ENCODE measurements around the gene TMEM141. TPM values are rescaled to one million over a fixed set of nuclear protein-coding genes. Genes with fewer than 3 reads are reported as not detected.

The TMEM141 gene
- polyA plus RNA-seq, 1 donor from 2014 or later = 30.1 TPM

GRCh38 chr9:136799079-136799853 is 8.1 kb downstream of the TMEM141 start:
- no peak for TF ChIP-seq MXI1 (conservative IDR thresholded peaks at IDR 0.05; ENCODE audit: poor library complexity, severe bottlenecking)
- H3K36me3 ChIP-seq (ENCODE audit: insufficient read depth, low read length) = no peaks in the 10 kb centered on the region
- no peaks in the 10 kb centered on the region for H3K79me2 ChIP-seq (replicated peaks; ENCODE audit: insufficient read depth, low read length)
- H3K4me2 ChIP-seq (ENCODE audit: low read length) = no peak overlapping the region
- H3K27me3 ChIP-seq (ENCODE audit: insufficient read depth, low read depth, low read length) = no peaks in the 10 kb centered on the region
- H3K9ac ChIP-seq (ENCODE audit: low read length) = peak overlapping the region; percentile 67
- no peaks in the 10 kb centered on the region for H4K20me1 ChIP-seq (ENCODE audit: insufficient read depth)
- no peaks in the 10 kb centered on the region for H3F3A ChIP-seq (ENCODE audit: insufficient read depth, low read length, poor library complexity, severe bottlenecking)
- peak overlapping the region; percentile 75 for H3K4me3 ChIP-seq (ENCODE audit: low read length)
- H3K27ac ChIP-seq (ENCODE audit: low read length) = no peak overlapping the region
- no peaks in the 10 kb centered on the region for H3K9me3 ChIP-seq (ENCODE audit: low read length)
- no peak overlapping the region for H2AFZ ChIP-seq (ENCODE audit: low read depth, low read length)
- H3K9me2 ChIP-seq (ENCODE audit: insufficient read depth, low read length) = no peaks in the 10 kb centered on the region

DNA sequence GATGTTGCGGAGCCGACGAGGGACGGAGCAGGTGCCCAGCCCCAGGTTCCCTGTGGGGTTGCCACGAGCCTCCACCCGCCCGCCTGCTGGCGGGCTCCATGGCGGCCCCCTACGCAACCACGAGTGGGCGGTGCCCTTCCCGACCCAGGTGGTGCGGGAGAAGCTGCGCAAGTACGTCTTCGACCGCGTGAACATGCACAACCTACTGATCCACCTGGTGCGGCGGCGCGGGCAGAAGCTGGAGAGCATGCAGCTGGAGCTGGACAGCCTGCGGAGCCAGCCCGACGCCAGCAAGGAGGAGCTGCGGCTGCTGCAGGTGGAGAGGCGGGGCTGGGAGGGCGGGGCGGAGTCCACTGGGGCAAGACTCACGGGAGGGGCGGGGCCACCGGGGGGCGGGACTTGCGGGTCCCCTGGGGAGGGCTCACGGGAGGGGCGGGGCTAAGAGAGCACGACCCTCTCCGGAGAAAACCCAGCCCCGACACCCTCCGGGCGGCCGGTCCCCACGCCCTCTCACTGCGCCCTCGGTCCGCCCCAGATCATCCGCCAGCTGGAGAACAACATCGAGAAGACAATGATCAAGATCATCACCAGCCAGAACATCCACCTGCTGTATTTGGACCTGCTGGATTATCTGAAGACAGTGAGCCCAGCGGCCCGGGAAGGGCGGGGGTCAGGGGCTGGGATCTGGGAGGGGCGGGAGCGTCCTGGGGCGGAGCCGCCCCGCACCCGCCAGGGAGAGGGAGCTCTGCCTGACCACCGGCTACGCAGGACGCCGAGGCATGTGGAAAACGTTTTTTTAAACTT is 8.9 kb downstream of the TMEM141 start:
- peak overlapping the region; percentile 75 for H3K4me3 ChIP-seq (ENCODE audit: low read length)
- no peaks in the 10 kb centered on the region for H3K27me3 ChIP-seq (ENCODE audit: insufficient read depth, low read depth, low read length)
- H3K9ac ChIP-seq (ENCODE audit: low read length) = peak overlapping the region; percentile 67
- TF ChIP-seq, protein P1, sequence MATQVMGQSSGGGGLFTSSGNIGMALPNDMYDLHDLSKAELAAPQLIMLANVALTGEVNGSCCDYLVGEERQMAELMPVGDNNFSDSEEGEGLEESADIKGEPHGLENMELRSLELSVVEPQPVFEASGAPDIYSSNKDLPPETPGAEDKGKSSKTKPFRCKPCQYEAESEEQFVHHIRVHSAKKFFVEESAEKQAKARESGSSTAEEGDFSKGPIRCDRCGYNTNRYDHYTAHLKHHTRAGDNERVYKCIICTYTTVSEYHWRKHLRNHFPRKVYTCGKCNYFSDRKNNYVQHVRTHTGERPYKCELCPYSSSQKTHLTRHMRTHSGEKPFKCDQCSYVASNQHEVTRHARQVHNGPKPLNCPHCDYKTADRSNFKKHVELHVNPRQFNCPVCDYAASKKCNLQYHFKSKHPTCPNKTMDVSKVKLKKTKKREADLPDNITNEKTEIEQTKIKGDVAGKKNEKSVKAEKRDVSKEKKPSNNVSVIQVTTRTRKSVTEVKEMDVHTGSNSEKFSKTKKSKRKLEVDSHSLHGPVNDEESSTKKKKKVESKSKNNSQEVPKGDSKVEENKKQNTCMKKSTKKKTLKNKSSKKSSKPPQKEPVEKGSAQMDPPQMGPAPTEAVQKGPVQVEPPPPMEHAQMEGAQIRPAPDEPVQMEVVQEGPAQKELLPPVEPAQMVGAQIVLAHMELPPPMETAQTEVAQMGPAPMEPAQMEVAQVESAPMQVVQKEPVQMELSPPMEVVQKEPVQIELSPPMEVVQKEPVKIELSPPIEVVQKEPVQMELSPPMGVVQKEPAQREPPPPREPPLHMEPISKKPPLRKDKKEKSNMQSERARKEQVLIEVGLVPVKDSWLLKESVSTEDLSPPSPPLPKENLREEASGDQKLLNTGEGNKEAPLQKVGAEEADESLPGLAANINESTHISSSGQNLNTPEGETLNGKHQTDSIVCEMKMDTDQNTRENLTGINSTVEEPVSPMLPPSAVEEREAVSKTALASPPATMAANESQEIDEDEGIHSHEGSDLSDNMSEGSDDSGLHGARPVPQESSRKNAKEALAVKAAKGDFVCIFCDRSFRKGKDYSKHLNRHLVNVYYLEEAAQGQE (IDR thresholded peaks at IDR 0.05; ENCODE audit: borderline replicate concordance) = peak; percentile 35
- TF ChIP-seq POLR2AphosphoS5 (IDR thresholded peaks at IDR 0.05) = peak; percentile 37
- peak; percentile 12 for TF ChIP-seq SMC3 (conservative IDR thresholded peaks at IDR 0.05; ENCODE audit: poor library complexity)
- TF ChIP-seq EZH2 (IDR thresholded peaks at IDR 0.05; ENCODE audit: borderline replicate concordance, insufficient read depth, low read length, poor library complexity, severe bottlenecking) = no peak
- no peaks in the 10 kb centered on the region for H3K9me2 ChIP-seq (ENCODE audit: insufficient read depth, low read length)
- no peaks in the 10 kb centered on the region for H3F3A ChIP-seq (ENCODE audit: insufficient read depth, low read length, poor library complexity, severe bottlenecking)
- H4K20me1 ChIP-seq (ENCODE audit: insufficient read depth) = no peaks in the 10 kb centered on the region
- no peaks in the 10 kb centered on the region for H3K9me3 ChIP-seq (ENCODE audit: low read length)
- no peak overlapping the region for H3K27ac ChIP-seq (ENCODE audit: low read length)
- peak overlapping the region; percentile 95 for H3K4me2 ChIP-seq (ENCODE audit: low read length)
- H3K36me3 ChIP-seq (ENCODE audit: insufficient read depth, low read length) = no peaks in the 10 kb centered on the region
- no peak overlapping the region for H2AFZ ChIP-seq (ENCODE audit: low read depth, low read length)
- no peaks in the 10 kb centered on the region for H3K79me2 ChIP-seq (replicated peaks; ENCODE audit: insufficient read depth, low read length)

GRCh38 chr9:136802321-136802720 is 11.2 kb downstream of the TMEM141 start:
- no peaks in the 10 kb centered on the region for H4K20me1 ChIP-seq (ENCODE audit: insufficient read depth)

More at GRCh38 chr9:136802321-136802720, 11.2 kb downstream of the TMEM141 start:
- TF ChIP-seq EZH2 (IDR thresholded peaks at IDR 0.05; ENCODE audit: borderline replicate concordance, insufficient read depth, low read length, poor library complexity, severe bottlenecking) = no peak
- no peak for TF ChIP-seq RAD21 (conservative IDR thresholded peaks at IDR 0.05)
- TF ChIP-seq, protein P1 (IDR thresholded peaks at IDR 0.05; ENCODE audit: borderline replicate concordance) = no peak
- TF ChIP-seq EP300 (conservative IDR thresholded peaks at IDR 0.05; ENCODE audit: poor library complexity, severe bottlenecking) = no peak
- TF ChIP-seq CTCF (IDR thresholded peaks at IDR 0.05; ENCODE audit: poor library complexity, severe bottlenecking) = no peak
- TF ChIP-seq MXI1 (conservative IDR thresholded peaks at IDR 0.05; ENCODE audit: poor library complexity, severe bottlenecking) = no peak
- no peak for TF ChIP-seq POLR2AphosphoS5 (IDR thresholded peaks at IDR 0.05)
- no peak for TF ChIP-seq TAF1 (IDR thresholded peaks at IDR 0.05; ENCODE audit: low read depth)
- TF ChIP-seq SMC3 (conservative IDR thresholded peaks at IDR 0.05; ENCODE audit: poor library complexity) = no peak
- Histone ChIP-seq H2AFZ (ENCODE audit: low read depth, low read length) (no peak overlapping the region), H3K27ac (ENCODE audit: low read length) (no peak overlapping the region), H3K9me2 (ENCODE audit: insufficient read depth, low read length) (no peaks in the 10 kb centered on the region), H3K27me3 (ENCODE audit: insufficient read depth, low read depth, low read length) (no peaks in the 10 kb centered on the region), H3F3A (ENCODE audit: insufficient read depth, low read length, poor library complexity, severe bottlenecking) (no peaks in the 10 kb centered on the region), H3K36me3 (ENCODE audit: insufficient read depth, low read length) (no peaks in the 10 kb centered on the region), H3K9ac (ENCODE audit: low read length) (no peak overlapping the region), H3K4me2 (ENCODE audit: low read length) (no peak overlapping the region), H3K79me2 (replicated peaks; ENCODE audit: insufficient read depth, low read length) (no peaks in the 10 kb centered on the region), H3K9me3 (ENCODE audit: low read length) (no peaks in the 10 kb centered on the region), H3K4me3 (ENCODE audit: low read length) (no peak overlapping the region)
